ENCODE measurements around the gene LXN. TPM values are rescaled to one million over a fixed set of nuclear protein-coding genes. Genes with fewer than 3 reads are reported as not detected.

Gene LXN
- total RNA-seq, 1 experiment from 2014 or later = 301 TPM

DNA sequence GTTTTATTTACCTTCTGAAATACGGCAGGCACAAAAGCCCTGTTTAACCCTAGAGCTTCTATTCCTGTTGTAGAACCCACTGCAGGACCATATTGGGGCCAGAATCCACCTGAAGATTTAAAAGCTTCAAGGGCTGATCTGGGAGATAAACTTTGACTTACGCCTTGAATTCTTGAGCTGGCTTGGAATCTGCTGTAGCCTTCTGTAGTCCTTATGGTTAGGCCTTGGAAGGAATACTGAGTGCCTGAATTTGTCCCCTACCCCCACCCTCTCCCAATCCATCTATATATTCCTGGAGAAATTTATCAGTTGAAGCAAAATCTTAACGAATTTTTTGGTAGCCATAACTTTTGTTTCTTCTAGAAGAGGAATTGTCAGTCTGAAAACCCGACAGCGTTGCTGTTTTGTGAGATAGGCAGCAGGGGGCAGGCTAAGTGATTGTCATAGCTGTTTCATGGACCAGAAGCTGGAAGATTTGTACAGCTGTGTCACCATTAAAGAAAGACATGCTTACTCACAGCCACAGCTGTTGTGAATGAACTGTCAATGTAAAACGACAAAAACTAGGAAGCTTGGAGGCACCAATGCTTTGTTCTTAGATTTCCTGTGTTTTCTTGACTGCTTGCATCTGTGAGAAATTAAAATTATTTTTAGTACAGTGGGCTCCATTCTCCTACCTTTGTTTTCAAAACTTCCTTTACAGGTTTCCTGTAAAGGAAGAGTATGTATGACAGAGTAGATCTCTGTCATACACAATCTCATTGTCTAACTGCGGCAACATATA is 12.8 kb downstream of the LXN start:
- BruUV-seq (replicated peaks) = no TSS peak
- TF ChIP-seq TCF7L2 (IDR thresholded peaks at IDR 0.05; ENCODE audit: low read depth, low read length) = no peak
- TF ChIP-seq, protein P1, sequence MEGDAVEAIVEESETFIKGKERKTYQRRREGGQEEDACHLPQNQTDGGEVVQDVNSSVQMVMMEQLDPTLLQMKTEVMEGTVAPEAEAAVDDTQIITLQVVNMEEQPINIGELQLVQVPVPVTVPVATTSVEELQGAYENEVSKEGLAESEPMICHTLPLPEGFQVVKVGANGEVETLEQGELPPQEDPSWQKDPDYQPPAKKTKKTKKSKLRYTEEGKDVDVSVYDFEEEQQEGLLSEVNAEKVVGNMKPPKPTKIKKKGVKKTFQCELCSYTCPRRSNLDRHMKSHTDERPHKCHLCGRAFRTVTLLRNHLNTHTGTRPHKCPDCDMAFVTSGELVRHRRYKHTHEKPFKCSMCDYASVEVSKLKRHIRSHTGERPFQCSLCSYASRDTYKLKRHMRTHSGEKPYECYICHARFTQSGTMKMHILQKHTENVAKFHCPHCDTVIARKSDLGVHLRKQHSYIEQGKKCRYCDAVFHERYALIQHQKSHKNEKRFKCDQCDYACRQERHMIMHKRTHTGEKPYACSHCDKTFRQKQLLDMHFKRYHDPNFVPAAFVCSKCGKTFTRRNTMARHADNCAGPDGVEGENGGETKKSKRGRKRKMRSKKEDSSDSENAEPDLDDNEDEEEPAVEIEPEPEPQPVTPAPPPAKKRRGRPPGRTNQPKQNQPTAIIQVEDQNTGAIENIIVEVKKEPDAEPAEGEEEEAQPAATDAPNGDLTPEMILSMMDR (IDR thresholded peaks at IDR 0.05) = peak; percentile 88
- TF ChIP-seq, protein P2, sequence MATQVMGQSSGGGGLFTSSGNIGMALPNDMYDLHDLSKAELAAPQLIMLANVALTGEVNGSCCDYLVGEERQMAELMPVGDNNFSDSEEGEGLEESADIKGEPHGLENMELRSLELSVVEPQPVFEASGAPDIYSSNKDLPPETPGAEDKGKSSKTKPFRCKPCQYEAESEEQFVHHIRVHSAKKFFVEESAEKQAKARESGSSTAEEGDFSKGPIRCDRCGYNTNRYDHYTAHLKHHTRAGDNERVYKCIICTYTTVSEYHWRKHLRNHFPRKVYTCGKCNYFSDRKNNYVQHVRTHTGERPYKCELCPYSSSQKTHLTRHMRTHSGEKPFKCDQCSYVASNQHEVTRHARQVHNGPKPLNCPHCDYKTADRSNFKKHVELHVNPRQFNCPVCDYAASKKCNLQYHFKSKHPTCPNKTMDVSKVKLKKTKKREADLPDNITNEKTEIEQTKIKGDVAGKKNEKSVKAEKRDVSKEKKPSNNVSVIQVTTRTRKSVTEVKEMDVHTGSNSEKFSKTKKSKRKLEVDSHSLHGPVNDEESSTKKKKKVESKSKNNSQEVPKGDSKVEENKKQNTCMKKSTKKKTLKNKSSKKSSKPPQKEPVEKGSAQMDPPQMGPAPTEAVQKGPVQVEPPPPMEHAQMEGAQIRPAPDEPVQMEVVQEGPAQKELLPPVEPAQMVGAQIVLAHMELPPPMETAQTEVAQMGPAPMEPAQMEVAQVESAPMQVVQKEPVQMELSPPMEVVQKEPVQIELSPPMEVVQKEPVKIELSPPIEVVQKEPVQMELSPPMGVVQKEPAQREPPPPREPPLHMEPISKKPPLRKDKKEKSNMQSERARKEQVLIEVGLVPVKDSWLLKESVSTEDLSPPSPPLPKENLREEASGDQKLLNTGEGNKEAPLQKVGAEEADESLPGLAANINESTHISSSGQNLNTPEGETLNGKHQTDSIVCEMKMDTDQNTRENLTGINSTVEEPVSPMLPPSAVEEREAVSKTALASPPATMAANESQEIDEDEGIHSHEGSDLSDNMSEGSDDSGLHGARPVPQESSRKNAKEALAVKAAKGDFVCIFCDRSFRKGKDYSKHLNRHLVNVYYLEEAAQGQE (IDR thresholded peaks at IDR 0.05; ENCODE audit: insufficient read depth in 1 of 2, low read depth in 2 of 2, low read length in 1 of 2) = no peak
- TF ChIP-seq SIN3A (IDR thresholded peaks at IDR 0.05; ENCODE audit: borderline replicate concordance, insufficient read depth, low read depth, low read length) = no peak
- 0 out of 2 replicates have a peak, but pooled peaks have one; percentile 24 for TF ChIP-seq POLR2AphosphoS5 (IDR thresholded peaks at IDR 0.05; ENCODE audit: low read depth, low read length)
- in situ Hi-C loops (cut with HindIII; ENCODE audit: low pct_unique_long_range_greater_than_20kb, low sequenced_read_pairs) (no loop called here), intact Hi-C loops (cut with micrococcal nuclease; ENCODE audit: unreplicated experiment) (loop anchor here (1.0 kb wide), 1 partner anchor 129 kb away; no protein-coding TSS in a partner anchor)
- peak overlapping the region; percentile 65 for H3K27ac ChIP-seq (ENCODE audit: low read length)
- H3K9me3 ChIP-seq (ENCODE audit: control insufficient read depth, insufficient read depth, low read depth, low read length) = no peaks in the 10 kb centered on the region
- H3K36me3 ChIP-seq (ENCODE audit: control insufficient read depth, insufficient read depth, low read length) = peaks cover 63% of the 10 kb centered on the region
- POLR2A ChIA-PET = interaction anchor here (0.6 to 0.8 kb wide), 3 partner anchors 9 to 1016 kb away, joined by 3 to 8 read pairs (median 4); no protein-coding TSS in a partner anchor
- peaks cover 27% of the 10 kb centered on the region for H3K4me1 ChIP-seq (ENCODE audit: control insufficient read depth, insufficient read depth, low read length)
- no peak overlapping the region for H3K4me3 ChIP-seq (ENCODE audit: low read depth in 2 of 2, low read length in 2 of 2)
- ATAC-seq (peak; percentile 79), DNase-seq (ENCODE audit: low read depth, low spot score) (peak; percentile 46)
- no peaks in the 10 kb centered on the region for H3K27me3 ChIP-seq (ENCODE audit: control insufficient read depth, insufficient read depth, low read length)
- CTCF ChIA-PET = interaction anchor here (0.7 to 3.4 kb wide), 6 partner anchors 13 to 135 kb away, joined by 3 to 19 read pairs (median 4); partner anchors contain the start of genes GFM1 and LXN

DNA sequence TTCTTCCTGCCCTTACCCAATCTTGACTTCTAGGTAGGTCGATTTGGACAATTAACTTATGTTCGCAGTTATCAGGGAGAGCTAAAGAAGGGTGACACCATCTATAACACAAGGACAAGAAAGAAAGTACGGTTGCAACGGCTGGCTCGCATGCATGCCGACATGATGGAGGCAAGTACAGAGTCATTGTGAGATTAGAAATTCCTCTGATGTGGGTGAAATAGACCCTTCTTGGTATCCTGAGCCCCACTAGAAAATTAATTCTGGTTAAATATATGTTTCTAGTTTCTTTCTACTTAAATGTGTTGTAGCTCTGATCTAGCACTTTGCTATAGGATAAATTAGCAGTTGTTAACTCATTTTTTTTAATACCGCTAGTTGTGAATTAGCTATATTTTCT is 13.6 kb downstream of the LXN start:
- TF ChIP-seq, protein P2 (IDR thresholded peaks at IDR 0.05; ENCODE audit: insufficient read depth in 1 of 2, low read depth in 2 of 2, low read length in 1 of 2) = no peak
- TF ChIP-seq, protein P1 (IDR thresholded peaks at IDR 0.05) = no peak
- TF ChIP-seq POLR2AphosphoS5 (IDR thresholded peaks at IDR 0.05; ENCODE audit: low read depth, low read length) (no peak), TCF7L2 (IDR thresholded peaks at IDR 0.05; ENCODE audit: low read depth, low read length) (no peak), SIN3A (IDR thresholded peaks at IDR 0.05; ENCODE audit: borderline replicate concordance, insufficient read depth, low read depth, low read length) (no peak)
- Histone ChIP-seq H3K4me3 (ENCODE audit: low read depth in 2 of 2, low read length in 2 of 2) (no peak overlapping the region), H3K36me3 (ENCODE audit: control insufficient read depth, insufficient read depth, low read length) (peaks cover 69% of the 10 kb centered on the region), H3K9me3 (ENCODE audit: control insufficient read depth, insufficient read depth, low read depth, low read length) (no peaks in the 10 kb centered on the region), H3K4me1 (ENCODE audit: control insufficient read depth, insufficient read depth, low read length) (peaks cover 26% of the 10 kb centered on the region), H3K27me3 (ENCODE audit: control insufficient read depth, insufficient read depth, low read length) (no peaks in the 10 kb centered on the region), H3K27ac (ENCODE audit: low read length) (peak overlapping the region; percentile 65)
- CTCF ChIA-PET = interaction anchor here (1.3 to 3.4 kb wide), 3 partner anchors 14 to 131 kb away, joined by 4 to 19 read pairs (median 4); partner anchors contain the start of gene GFM1
- BruUV-seq (replicated peaks) = no TSS peak
- intact Hi-C loops (cut with micrococcal nuclease; ENCODE audit: unreplicated experiment) = loop anchor here (1.0 kb wide), 1 partner anchor 129 kb away; no protein-coding TSS in a partner anchor
- in situ Hi-C loops (cut with HindIII; ENCODE audit: low pct_unique_long_range_greater_than_20kb, low sequenced_read_pairs) = no loop called here
- ATAC-seq = no peak
- POLR2A ChIA-PET = no interaction called here
- no peak for DNase-seq (ENCODE audit: low read depth, low spot score)

Measured in Panc1 (cell line).